Measurements from ENCODE around the gene TAF5L.
"Not testable (repeated sequence)": the region's sequence is repeated elsewhere in the genome, so short reads cannot be mapped to it uniquely, and the experiment has no call there.

TAF5L gene

GRCh38 chr1:229596925-229597699 lies 28.8 kb downstream of the TAF5L start:
- H3K9ac ChIP-seq (ENCODE audit: low read length in 5 of 5): peak overlapping the region in 3 of 5 donors; percentile 17 to 56 (median 50)
- no peaks in the 10 kb centered on the region for H3K9me3 ChIP-seq (ENCODE audit: control insufficient read depth in 5 of 5, low read length in 5 of 5)
- H3K4me3 ChIP-seq (ENCODE audit: low read depth in 1 of 5, low read length in 5 of 5): no peak overlapping the region
- peaks cover 8 to 26% (median 21%) of the 10 kb centered on the region in 5 donors for H3K4me1 ChIP-seq (ENCODE audit: control insufficient read depth in 5 of 5, insufficient read depth in 5 of 5, low read length in 5 of 5)
- peak overlapping the region; percentile 83 for H3K27ac ChIP-seq (ENCODE audit: low read depth, low read length)
- no peaks in the 10 kb centered on the region for H3K27me3 ChIP-seq (ENCODE audit: control insufficient read depth in 5 of 5, insufficient read depth in 4 of 5, low read length in 5 of 5)
- H3K36me3 ChIP-seq (ENCODE audit: control insufficient read depth in 5 of 5, insufficient read depth in 5 of 5, low read length in 5 of 5): peaks cover 15 to 38% (median 37%) of the 10 kb centered on the region in 5 donors

GRCh38 chr1:229595876-229596275 lies 30.0 kb downstream of the TAF5L start:
- Histone ChIP-seq H3K36me3 (ENCODE audit: control insufficient read depth in 5 of 5, insufficient read depth in 5 of 5, low read length in 5 of 5) (peaks cover 10 to 35% (median 26%) of the 10 kb centered on the region in 5 donors), H3K4me1 (ENCODE audit: control insufficient read depth in 5 of 5, insufficient read depth in 5 of 5, low read length in 5 of 5) (peaks cover 8 to 24% (median 15%) of the 10 kb centered on the region in 5 donors), H3K27ac (ENCODE audit: low read depth, low read length) (peak overlapping the region; percentile 83)
- not testable (repeated sequence) for H3K9ac ChIP-seq (ENCODE audit: low read length in 5 of 5); H3K9me3 ChIP-seq (ENCODE audit: control insufficient read depth in 5 of 5, low read length in 5 of 5); H3K27me3 ChIP-seq (ENCODE audit: control insufficient read depth in 5 of 5, insufficient read depth in 4 of 5, low read length in 5 of 5); H3K4me3 ChIP-seq (ENCODE audit: low read depth in 1 of 5, low read length in 5 of 5)

GRCh38 chr1:229594227-229595008 lies 31.5 kb downstream of the TAF5L start:
- no peaks in the 10 kb centered on the region for H3K9me3 ChIP-seq (ENCODE audit: control insufficient read depth in 5 of 5, low read length in 5 of 5)
- H3K27ac ChIP-seq (ENCODE audit: low read depth, low read length): no peak overlapping the region
- H3K36me3 ChIP-seq (ENCODE audit: control insufficient read depth in 5 of 5, insufficient read depth in 5 of 5, low read length in 5 of 5): peaks cover 10 to 30% (median 23%) of the 10 kb centered on the region in 5 donors
- peaks cover 8 to 22% (median 15%) of the 10 kb centered on the region in 5 donors for H3K4me1 ChIP-seq (ENCODE audit: control insufficient read depth in 5 of 5, insufficient read depth in 5 of 5, low read length in 5 of 5)
- no peak overlapping the region for H3K9ac ChIP-seq (ENCODE audit: low read length in 5 of 5)
- no peak overlapping the region for H3K4me3 ChIP-seq (ENCODE audit: low read depth in 1 of 5, low read length in 5 of 5)
- no peaks in the 10 kb centered on the region for H3K27me3 ChIP-seq (ENCODE audit: control insufficient read depth in 5 of 5, insufficient read depth in 4 of 5, low read length in 5 of 5)

- Histone ChIP-seq H3K27ac (ENCODE audit: low read depth, low read length) (no peak overlapping the region), H3K4me3 (ENCODE audit: low read depth in 1 of 5, low read length in 5 of 5) (no peak overlapping the region), H3K9me3 (ENCODE audit: control insufficient read depth in 5 of 5, low read length in 5 of 5) (no peaks in the 10 kb centered on the region), H3K27me3 (ENCODE audit: control insufficient read depth in 5 of 5, insufficient read depth in 4 of 5, low read length in 5 of 5) (no peaks in the 10 kb centered on the region), H3K4me1 (ENCODE audit: control insufficient read depth in 5 of 5, insufficient read depth in 5 of 5, low read length in 5 of 5) (peaks cover 8 to 20% (median 15%) of the 10 kb centered on the region in 5 donors), H3K36me3 (ENCODE audit: control insufficient read depth in 5 of 5, insufficient read depth in 5 of 5, low read length in 5 of 5) (peaks cover 10 to 30% (median 23%) of the 10 kb centered on the region in 5 donors), H3K9ac (ENCODE audit: low read length in 5 of 5) (no peak overlapping the region)
Observed at GRCh38 chr1:229593800-229594199, 32.1 kb downstream of the TAF5L start.

- Histone ChIP-seq H3K27ac (ENCODE audit: low read depth, low read length) (no peak overlapping the region), H3K4me3 (ENCODE audit: low read depth in 1 of 5, low read length in 5 of 5) (no peak overlapping the region), H3K27me3 (ENCODE audit: control insufficient read depth in 5 of 5, insufficient read depth in 4 of 5, low read length in 5 of 5) (no peaks in the 10 kb centered on the region), H3K9ac (ENCODE audit: low read length in 5 of 5) (no peak overlapping the region), H3K9me3 (ENCODE audit: control insufficient read depth in 5 of 5, low read length in 5 of 5) (no peaks in the 10 kb centered on the region), H3K4me1 (ENCODE audit: control insufficient read depth in 5 of 5, insufficient read depth in 5 of 5, low read length in 5 of 5) (no peaks in the 10 kb centered on the region), H3K36me3 (ENCODE audit: control insufficient read depth in 5 of 5, insufficient read depth in 5 of 5, low read length in 5 of 5) (peaks cover 7 to 30% (median 24%) of the 10 kb centered on the region in 5 donors)
Observed at GRCh38 chr1:229590119-229590518, 35.8 kb downstream of the TAF5L start.

GRCh38 chr1:229585338-229585737 lies 40.6 kb downstream of the TAF5L start:
- no peak overlapping the region for H3K4me3 ChIP-seq (ENCODE audit: low read depth in 1 of 5, low read length in 5 of 5)
- no peak overlapping the region for H3K9ac ChIP-seq (ENCODE audit: low read length in 5 of 5)
- H3K27me3 ChIP-seq (ENCODE audit: control insufficient read depth in 5 of 5, insufficient read depth in 4 of 5, low read length in 5 of 5): no peaks in the 10 kb centered on the region
- peaks cover 0 to 10% (median 8%) of the 10 kb centered on the region in 5 donors for H3K4me1 ChIP-seq (ENCODE audit: control insufficient read depth in 5 of 5, insufficient read depth in 5 of 5, low read length in 5 of 5)
- no peak overlapping the region for H3K27ac ChIP-seq (ENCODE audit: low read depth, low read length)
- peaks cover 0 to 2% (median 0%) of the 10 kb centered on the region in 5 donors for H3K36me3 ChIP-seq (ENCODE audit: control insufficient read depth in 5 of 5, insufficient read depth in 5 of 5, low read length in 5 of 5)
- no peaks in the 10 kb centered on the region for H3K9me3 ChIP-seq (ENCODE audit: control insufficient read depth in 5 of 5, low read length in 5 of 5)

- no peak overlapping the region for H3K27ac ChIP-seq (ENCODE audit: low read depth, low read length)
- no peaks in the 10 kb centered on the region for H3K9me3 ChIP-seq (ENCODE audit: control insufficient read depth in 5 of 5, low read length in 5 of 5)
- no peaks in the 10 kb centered on the region for H3K36me3 ChIP-seq (ENCODE audit: control insufficient read depth in 5 of 5, insufficient read depth in 5 of 5, low read length in 5 of 5)
- H3K27me3 ChIP-seq (ENCODE audit: control insufficient read depth in 5 of 5, insufficient read depth in 4 of 5, low read length in 5 of 5): no peaks in the 10 kb centered on the region
- H3K4me1 ChIP-seq (ENCODE audit: control insufficient read depth in 5 of 5, insufficient read depth in 5 of 5, low read length in 5 of 5): peaks cover 7 to 26% (median 24%) of the 10 kb centered on the region in 5 donors
- H3K9ac ChIP-seq (ENCODE audit: low read length in 5 of 5): no peak overlapping the region
- no peak overlapping the region for H3K4me3 ChIP-seq (ENCODE audit: low read depth in 1 of 5, low read length in 5 of 5)
Observed at GRCh38 chr1:229582715-229583114, 43.2 kb downstream of the TAF5L start.

- Histone ChIP-seq H3K4me1 (ENCODE audit: control insufficient read depth in 5 of 5, insufficient read depth in 5 of 5, low read length in 5 of 5) (peaks cover 7 to 26% (median 24%) of the 10 kb centered on the region in 5 donors), H3K36me3 (ENCODE audit: control insufficient read depth in 5 of 5, insufficient read depth in 5 of 5, low read length in 5 of 5) (no peaks in the 10 kb centered on the region), H3K9ac (ENCODE audit: low read length in 5 of 5) (peak overlapping the region in 1 of 5 donors; percentile 20), H3K27me3 (ENCODE audit: control insufficient read depth in 5 of 5, insufficient read depth in 4 of 5, low read length in 5 of 5) (no peaks in the 10 kb centered on the region), H3K27ac (ENCODE audit: low read depth, low read length) (no peak overlapping the region), H3K4me3 (ENCODE audit: low read depth in 1 of 5, low read length in 5 of 5) (peak overlapping the region in 2 of 5 donors; percentile 10 to 44), H3K9me3 (ENCODE audit: control insufficient read depth in 5 of 5, low read length in 5 of 5) (no peaks in the 10 kb centered on the region)
Observed at GRCh38 chr1:229582011-229582694, 43.8 kb downstream of the TAF5L start.

- H3K27me3 ChIP-seq (ENCODE audit: control insufficient read depth in 5 of 5, insufficient read depth in 4 of 5, low read length in 5 of 5): no peaks in the 10 kb centered on the region
- no peaks in the 10 kb centered on the region for H3K36me3 ChIP-seq (ENCODE audit: control insufficient read depth in 5 of 5, insufficient read depth in 5 of 5, low read length in 5 of 5)
- H3K9me3 ChIP-seq (ENCODE audit: control insufficient read depth in 5 of 5, low read length in 5 of 5): no peaks in the 10 kb centered on the region
- H3K4me3 ChIP-seq (ENCODE audit: low read depth in 1 of 5, low read length in 5 of 5): no peak overlapping the region
- H3K27ac ChIP-seq (ENCODE audit: low read depth, low read length): no peak overlapping the region
- no peak overlapping the region for H3K9ac ChIP-seq (ENCODE audit: low read length in 5 of 5)
- H3K4me1 ChIP-seq (ENCODE audit: control insufficient read depth in 5 of 5, insufficient read depth in 5 of 5, low read length in 5 of 5): peaks cover 7 to 26% (median 24%) of the 10 kb centered on the region in 5 donors
Observed at GRCh38 chr1:229581485-229581884, 44.4 kb downstream of the TAF5L start.
